ENCODE results near the gene RPS4Y2. TPM values are rescaled to one million over a fixed set of nuclear protein-coding genes. Genes with fewer than 3 reads are reported as not detected.

The RPS4Y2 gene
- total RNA-seq, 1 donor from 2014 or later, result not detected

DNA sequence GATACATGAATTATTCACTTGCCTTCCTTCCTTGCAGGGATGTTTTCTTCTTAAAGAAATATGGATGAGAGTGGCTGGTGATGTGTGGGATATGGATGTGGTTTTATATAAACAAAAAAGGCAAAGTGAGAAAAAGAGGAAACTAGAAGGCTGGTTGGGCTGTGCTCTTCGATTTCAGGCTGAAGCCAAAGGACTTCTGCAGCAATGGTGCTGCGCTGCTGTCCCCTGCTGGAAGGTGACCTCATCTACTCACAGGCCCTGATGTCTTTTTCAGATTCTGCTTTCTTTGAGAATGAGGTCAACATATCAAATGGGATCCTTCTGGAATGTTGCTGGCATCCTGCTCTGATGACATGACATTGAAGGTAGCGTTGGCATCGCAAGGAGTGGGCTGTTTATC, 15.3 kb upstream of the RPS4Y2 start:
- no peaks in the 10 kb centered on the region for H3K27me3 Mint-ChIP-seq
- no peaks in the 10 kb centered on the region for H3K9me3 Mint-ChIP-seq
- DNase-seq (ENCODE audit: extremely low spot score, unreplicated experiment), result no peak
- no peak overlapping the region for H3K27ac Mint-ChIP-seq
- TF ChIP-seq, protein P1, sequence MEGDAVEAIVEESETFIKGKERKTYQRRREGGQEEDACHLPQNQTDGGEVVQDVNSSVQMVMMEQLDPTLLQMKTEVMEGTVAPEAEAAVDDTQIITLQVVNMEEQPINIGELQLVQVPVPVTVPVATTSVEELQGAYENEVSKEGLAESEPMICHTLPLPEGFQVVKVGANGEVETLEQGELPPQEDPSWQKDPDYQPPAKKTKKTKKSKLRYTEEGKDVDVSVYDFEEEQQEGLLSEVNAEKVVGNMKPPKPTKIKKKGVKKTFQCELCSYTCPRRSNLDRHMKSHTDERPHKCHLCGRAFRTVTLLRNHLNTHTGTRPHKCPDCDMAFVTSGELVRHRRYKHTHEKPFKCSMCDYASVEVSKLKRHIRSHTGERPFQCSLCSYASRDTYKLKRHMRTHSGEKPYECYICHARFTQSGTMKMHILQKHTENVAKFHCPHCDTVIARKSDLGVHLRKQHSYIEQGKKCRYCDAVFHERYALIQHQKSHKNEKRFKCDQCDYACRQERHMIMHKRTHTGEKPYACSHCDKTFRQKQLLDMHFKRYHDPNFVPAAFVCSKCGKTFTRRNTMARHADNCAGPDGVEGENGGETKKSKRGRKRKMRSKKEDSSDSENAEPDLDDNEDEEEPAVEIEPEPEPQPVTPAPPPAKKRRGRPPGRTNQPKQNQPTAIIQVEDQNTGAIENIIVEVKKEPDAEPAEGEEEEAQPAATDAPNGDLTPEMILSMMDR (conservative IDR thresholded peaks at IDR 0.05), result no peak
- no peak overlapping the region for H3K4me3 Mint-ChIP-seq
- no peaks in the 10 kb centered on the region for H3K4me1 Mint-ChIP-seq (ENCODE audit: unreplicated experiment)
- no peaks in the 10 kb centered on the region for H3K36me3 Mint-ChIP-seq

DNA sequence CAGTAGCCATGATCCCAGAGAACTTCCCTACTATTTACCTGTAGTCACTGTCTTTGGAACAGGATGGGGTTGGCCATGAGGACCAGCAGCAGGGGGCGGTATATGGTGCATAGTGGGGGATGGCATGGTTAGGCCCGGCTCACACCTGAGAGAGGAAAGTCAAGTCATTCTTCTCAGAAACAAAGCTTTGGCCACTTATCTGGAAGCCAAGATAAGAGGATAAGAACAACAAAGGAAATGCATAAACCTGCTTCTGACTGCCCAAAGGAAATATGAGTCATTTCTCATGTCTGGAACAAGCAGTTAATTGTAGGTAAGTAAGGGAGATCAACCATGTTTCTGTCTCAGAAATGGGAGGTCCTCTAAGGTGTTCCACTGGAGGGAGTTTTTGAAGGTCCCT, 10.8 kb upstream of the RPS4Y2 start:
- Mint-ChIP-seq H3K36me3 (no peaks in the 10 kb centered on the region), H3K9me3 (no peaks in the 10 kb centered on the region), H3K4me1 (ENCODE audit: unreplicated experiment) (no peaks in the 10 kb centered on the region), H3K27me3 (no peaks in the 10 kb centered on the region), H3K27ac (no peak overlapping the region), H3K4me3 (no peak overlapping the region)
- TF ChIP-seq, protein P1 (conservative IDR thresholded peaks at IDR 0.05), result no peak
- no peak for DNase-seq (ENCODE audit: extremely low spot score, unreplicated experiment)

DNA sequence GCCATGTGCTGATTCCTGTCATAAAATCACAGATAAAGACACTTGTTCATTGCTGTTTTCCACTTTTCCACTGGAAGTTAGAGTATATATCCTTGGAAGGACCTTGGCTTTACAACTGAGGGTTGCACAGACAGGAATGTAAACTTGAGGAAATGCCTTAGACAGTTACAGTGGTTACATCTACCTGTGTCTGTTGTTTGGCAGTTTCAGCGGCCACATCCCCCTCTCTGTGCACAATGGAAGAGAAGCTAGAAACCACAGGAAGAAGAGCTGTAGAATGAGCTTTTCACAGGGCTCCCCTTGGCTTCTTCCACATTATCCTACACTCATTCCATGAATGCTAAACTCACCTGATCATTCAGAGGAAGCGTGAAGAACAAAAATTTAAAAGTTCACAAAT, 9.0 kb upstream of the RPS4Y2 start:
- no peak for DNase-seq (ENCODE audit: extremely low spot score, unreplicated experiment)
- Mint-ChIP-seq H3K4me3 (no peak overlapping the region), H3K4me1 (ENCODE audit: unreplicated experiment) (no peaks in the 10 kb centered on the region), H3K27ac (no peak overlapping the region), H3K36me3 (no peaks in the 10 kb centered on the region), H3K9me3 (no peaks in the 10 kb centered on the region), H3K27me3 (no peaks in the 10 kb centered on the region)
- TF ChIP-seq, protein P1 (conservative IDR thresholded peaks at IDR 0.05), result no peak

DNA sequence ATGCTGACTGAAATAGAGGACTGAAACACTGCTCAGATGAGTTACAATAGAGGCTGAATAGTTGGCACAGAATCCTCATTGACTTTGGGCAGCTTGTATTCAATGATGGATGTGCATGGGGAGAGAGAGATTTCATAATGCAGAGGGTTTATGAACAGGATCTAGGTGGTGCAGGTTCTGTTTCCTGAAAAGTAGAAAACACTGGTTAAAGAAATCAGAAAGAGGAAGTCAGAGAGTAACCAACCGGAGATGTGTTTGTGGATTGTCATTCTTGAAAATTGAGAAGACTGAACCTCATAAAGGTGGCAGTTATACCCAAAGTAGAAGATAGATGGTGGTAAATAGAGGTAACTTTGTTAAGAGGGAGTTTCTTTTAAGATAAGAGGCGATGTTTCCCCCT, 8.0 kb downstream of the RPS4Y2 start:
- no peak overlapping the region for H3K4me3 Mint-ChIP-seq
- H3K4me1 Mint-ChIP-seq (ENCODE audit: unreplicated experiment), result no peaks in the 10 kb centered on the region
- H3K36me3 Mint-ChIP-seq, result no peaks in the 10 kb centered on the region
- H3K27ac Mint-ChIP-seq, result no peak overlapping the region
- TF ChIP-seq, protein P1 (conservative IDR thresholded peaks at IDR 0.05), result no peak
- no peaks in the 10 kb centered on the region for H3K27me3 Mint-ChIP-seq
- DNase-seq (ENCODE audit: extremely low spot score, unreplicated experiment), result no peak
- no peaks in the 10 kb centered on the region for H3K9me3 Mint-ChIP-seq

DNA sequence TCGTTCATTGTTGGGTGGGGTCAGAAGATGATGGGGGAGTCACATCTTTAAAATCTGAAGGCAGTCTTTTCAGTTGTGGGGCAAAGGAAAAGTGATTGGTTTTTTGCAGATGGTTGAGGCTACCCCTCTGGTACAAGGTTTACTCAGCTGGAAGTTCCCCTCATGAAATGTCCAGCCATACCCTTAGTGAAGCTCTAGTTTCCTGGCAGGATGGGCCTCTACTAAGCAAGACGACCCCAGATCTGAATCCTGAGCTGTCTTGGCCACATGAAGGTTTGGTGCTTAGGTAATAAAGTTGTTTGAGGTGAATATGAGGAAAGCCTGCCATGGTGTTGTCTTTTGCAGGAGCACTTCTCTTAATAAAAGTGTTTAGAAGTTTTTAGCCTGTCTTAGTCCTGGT, 9.2 kb downstream of the RPS4Y2 start:
- Mint-ChIP-seq H3K36me3 (no peaks in the 10 kb centered on the region), H3K27me3 (no peaks in the 10 kb centered on the region), H3K9me3 (no peaks in the 10 kb centered on the region), H3K27ac (no peak overlapping the region), H3K4me1 (ENCODE audit: unreplicated experiment) (no peaks in the 10 kb centered on the region), H3K4me3 (no peak overlapping the region)
- DNase-seq (ENCODE audit: extremely low spot score, unreplicated experiment), result no peak
- TF ChIP-seq, protein P1 (conservative IDR thresholded peaks at IDR 0.05), result no peak

DNA sequence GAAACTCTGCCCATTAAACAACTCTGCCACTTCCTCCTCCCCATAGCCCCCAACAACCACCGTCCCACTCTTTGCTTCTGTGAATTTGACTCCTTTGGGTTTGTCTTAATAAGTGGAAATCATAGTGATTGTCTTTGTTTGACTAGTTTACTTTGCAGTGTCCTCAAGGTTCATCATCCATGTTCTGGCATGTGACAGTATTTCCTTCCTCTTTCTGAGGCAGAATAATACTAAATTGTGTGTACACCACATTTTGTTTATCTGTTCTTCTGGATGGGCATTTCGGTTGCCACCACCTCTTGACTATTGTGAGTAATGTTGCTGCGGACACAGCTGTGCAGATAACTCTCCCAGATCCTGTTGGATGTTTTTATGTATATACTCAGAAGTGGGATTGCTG, 14.8 kb downstream of the RPS4Y2 start:
- DNase-seq (ENCODE audit: extremely low spot score, unreplicated experiment), result no peak
- no peaks in the 10 kb centered on the region for H3K4me1 Mint-ChIP-seq (ENCODE audit: unreplicated experiment)
- no peaks in the 10 kb centered on the region for H3K27me3 Mint-ChIP-seq
- TF ChIP-seq, protein P1 (conservative IDR thresholded peaks at IDR 0.05), result no peak
- no peaks in the 10 kb centered on the region for H3K36me3 Mint-ChIP-seq
- no peaks in the 10 kb centered on the region for H3K9me3 Mint-ChIP-seq
- H3K4me3 Mint-ChIP-seq, result no peak overlapping the region
- no peak overlapping the region for H3K27ac Mint-ChIP-seq
